NCI-H1436 (cell line): Measurements from ENCODE around the gene HRH1.
"Not testable (repeated sequence)": the region's sequence is repeated elsewhere in the genome, so short reads cannot be mapped to it uniquely, and the experiment has no call there.

Experiments used
- DNase-seq: peaks from one replicate; lab custom pipeline; 2025; lab: John Stamatoyannopoulos, UW

The HRH1 gene

DNA sequence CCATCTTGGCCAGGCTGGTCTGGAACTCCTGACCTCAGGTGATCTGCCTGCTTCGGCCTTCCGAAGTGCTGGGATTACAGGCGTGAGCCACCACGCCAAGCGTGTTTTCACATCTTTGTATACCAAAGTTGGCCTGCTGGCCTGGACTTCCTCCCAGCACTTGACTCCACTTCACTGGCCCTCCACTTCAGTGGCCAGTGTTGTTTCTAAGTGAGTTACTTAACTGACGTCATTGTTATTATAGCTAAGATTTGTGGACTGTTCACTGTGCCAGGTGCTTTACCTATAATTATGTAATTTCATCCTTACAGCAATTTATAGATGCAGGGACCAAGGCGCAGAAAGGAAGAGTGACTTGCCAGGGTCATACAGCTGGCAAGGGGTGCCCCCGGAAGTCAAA, 52.0 kb downstream of the HRH1 start:
- no peak for DNase-seq

DNA sequence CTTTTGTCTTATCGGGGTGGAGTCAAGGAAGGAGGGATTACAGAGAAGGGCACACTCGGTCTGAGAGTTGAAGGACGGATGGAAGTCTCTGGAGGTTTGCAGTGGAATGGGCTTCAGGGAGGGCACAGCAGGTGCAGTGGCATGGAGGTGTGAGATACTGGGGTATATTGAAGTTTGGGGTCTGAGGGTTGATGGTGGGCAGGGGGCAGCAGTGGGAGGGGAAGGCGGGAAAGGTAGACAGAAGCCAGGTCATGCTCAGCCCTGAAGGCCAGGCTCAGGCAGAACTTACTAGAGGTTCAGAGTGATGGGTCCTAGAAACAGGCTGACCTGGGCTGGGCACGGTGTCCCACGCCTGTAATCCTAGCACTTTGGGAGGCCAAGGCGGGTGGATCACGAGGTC, 52.7 kb downstream of the HRH1 start:
- DNase-seq: no peak

DNA sequence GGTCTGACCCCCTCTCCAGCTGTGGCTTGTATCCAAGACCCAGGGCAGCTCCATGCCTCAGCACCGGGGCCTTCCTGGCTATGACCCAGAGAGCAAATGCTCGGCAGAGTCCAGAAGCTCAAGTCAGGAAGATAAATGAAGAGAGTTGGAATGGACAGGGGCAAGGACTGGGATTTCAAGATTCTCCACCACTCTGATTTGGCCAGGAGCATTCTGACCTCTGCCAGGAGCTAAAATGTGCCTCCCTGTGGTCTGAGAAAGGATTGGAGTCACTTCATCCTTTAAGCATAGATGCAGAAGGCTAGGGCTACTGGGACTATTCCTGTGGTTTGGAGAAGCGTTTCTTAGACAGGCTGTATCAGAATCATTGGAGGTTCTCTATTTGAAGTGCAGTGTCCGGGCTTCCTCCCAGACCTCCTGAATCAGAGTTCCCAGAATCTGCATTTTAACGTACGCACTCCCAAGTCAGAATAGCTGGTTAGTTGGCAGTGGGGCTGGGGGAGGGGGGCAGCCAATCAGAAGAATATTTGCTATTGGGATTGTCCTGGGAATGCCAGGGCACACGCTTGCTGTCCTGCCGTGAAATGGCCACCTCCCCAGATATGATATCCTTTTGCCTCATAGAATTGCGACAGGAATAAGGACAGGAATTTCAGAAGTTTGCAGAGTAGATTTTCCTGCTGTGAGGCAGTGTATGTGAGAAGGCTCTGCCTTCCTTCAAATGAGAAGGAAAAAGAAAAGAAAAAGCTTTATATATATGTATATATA, 57.4 kb downstream of the HRH1 start:
- no peak for DNase-seq

DNA sequence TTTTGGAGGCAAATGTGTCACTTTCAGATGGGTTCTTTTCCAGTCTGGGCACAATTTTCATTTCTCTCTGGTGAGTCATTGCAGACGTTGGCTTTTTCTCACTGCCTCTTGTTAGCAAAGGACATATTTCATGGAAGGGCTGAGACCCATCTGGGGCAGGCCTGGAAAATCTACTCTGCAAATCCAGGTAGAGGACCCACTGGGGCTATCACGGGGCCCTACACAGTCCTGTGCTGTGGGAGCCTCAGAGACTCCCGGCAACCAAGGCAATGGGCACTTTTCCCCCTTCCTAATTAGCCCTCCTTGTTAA, 58.0 kb downstream of the HRH1 start:
- DNase-seq: no peak

DNA sequence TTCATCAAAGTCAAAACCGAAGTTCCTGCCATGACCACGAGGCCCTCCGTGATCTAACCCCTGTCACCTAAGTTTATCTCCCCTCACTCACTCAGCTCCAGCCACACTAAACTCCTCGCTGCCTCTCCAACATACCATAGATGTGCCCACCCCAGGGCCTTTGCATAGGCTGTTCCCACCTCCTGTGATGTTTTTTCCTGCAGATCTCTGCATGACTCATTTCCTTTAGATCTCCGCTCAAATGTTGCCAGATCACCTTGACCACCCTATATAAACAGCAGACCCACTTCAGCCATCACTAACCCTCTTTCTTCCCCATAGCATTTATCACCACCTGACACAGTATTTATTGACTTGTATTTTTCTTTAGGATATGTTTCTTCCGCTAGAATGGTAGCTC, 58.5 kb downstream of the HRH1 start:
- no peak for DNase-seq

DNA sequence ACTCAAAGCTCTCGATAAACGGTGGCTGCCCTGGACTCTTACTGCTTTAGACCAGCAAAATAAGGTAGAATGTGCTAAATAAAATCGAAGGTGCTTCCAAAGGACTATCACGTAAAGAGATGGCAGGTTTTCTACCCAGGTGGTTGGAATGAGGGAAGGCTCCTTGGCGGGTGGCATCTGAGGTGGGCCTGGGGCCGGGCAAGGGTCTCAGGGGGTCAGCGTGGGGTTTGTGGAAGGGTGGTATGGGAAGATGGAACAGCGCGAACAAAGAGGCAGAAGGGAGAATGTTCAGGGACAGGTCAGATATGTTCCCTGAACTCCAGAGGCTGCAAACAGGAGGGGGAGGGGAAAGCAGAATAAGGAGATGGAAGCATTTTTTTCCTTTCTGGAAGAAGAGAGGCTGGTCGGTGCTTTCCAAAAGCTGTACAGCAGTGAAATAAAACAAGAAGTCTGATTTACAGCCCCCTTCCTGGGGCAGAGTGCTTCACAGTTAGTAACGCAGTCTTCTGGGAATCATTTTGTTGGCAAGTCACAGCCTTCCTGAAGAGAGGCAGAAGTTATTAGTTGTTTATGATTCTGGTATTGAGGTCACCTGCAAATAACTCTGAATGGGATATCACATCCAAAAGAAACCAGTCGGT, 59.6 kb downstream of the HRH1 start:
- DNase-seq: no peak

DNA sequence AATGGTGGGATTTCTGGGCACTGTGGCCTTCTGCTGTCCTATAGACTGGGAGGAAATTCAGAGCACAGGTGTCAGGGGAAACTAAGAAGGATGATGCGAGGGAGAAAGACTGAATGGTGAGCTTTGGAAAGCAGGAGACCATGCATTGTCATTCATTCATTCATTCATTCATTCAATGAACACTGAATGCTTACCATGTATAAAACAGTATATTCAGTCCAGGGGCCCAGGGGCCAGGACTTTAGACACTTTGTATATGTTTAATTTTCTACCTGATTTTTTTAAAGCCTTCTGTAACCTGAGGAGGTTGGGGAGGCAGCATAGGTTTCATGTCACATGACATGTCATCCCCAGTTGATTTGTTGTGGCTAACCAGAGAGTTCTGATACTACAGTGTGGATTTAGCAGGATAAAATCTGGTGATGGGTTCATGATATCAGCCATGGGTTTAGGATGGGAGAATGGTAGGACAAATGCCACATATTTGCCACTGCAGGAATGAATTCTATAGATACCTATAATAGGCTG, 60.2 kb downstream of the HRH1 start:
- no peak for DNase-seq

DNA sequence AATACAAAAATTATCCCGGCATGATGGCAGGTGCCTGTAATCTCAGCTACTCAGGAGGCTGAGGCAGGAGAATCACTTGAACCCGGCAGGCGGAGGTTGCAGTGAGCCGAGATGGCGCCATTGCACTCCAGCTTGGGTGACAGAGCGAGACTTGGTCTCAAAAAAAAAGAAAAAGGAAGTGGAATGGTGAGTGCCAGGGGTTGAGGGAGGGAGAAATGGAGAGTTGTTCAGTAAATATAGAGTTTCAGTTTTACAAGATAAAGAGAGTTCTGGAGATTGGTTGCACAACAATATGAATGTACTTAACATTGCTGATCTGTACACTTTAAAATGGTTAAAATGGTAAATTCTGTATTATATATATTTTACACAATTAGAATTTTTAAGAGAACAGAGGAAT, 63.1 kb downstream of the HRH1 start:
- not testable (repeated sequence) for DNase-seq

DNA sequence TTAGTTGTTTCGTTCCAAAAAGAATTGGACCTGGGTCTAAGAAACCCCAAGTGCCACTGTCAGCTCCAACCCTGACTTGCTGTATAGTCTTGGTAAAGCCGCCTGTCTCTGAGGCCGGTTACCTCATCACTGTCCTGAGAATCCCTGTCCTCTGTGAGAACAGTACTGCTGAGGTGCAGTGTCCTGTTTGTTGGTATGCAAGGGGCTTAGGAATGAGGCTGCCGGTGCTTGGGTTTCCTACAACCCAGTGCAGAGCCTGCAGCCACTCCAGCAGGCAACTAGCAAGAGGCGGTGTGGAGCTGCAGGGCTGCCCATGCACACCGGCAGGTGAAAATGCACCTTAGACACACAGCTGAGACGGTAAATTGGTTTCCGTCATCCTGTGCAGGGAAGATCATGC, 65.9 kb downstream of the HRH1 start:
- DNase-seq: no peak

DNA sequence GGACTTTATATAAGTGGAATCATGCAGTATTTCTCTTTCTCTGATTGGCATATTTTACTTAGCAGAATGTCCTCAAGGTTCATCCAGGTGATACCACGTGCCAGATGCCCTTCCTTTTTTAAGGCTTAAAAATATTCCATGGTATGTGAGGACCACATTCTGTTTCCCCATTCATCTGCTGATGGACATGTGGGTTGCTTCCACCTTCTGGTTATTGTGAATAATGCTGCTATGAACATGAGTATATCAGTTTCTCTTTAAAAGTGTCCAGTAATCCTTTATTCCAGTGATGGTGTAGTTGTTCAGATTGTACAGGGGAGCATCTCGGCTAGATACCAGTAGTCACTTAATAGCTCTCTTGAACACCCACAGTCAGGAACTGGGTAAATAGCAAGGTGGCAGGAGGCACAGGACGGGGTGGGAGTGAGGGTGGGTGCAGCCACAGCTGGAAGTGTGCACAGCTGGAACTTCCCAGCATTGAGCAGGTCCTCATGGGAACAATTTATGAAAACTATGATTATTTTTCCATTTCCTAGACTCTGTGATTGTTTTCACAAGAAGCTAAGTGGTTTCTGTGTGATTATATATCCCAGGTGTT, 67.6 kb downstream of the HRH1 start:
- DNase-seq: no peak

DNA sequence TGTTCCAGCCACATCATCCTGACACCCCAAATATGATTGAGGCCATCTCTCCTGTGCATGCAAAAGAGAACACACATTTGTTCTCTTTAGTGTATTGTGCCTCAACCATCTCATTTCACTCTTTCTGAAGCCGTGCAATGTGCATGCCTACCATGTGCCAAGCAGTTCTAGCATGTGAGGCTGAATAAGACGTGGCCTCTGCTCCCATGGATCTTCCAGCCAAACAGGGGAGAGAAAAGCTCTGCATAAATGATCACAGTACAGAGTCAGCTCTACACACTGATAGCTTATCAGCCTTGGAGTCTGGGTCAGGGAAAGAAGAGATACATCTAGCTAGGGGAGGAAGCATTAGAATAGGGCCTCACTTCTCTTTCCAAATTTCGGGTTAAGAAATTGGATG, 69.7 kb downstream of the HRH1 start:
- DNase-seq: no peak

DNA sequence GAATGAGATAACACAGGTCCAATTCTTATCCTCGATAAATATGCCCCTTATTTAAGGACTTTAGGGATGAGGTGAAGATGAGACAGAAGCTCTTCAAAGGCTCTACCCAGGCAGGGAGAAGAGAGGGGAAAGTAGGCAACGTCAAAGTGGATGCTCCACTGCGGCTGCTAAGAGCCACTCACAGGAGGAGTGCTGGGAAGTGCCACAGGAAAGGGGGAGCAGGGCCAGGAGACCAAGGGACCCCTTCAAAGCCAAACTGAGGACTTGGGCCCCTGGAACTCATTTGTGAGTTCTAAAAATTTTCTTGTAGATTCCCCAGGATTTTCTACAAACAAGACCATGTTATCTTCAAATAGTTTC, 70.6 kb downstream of the HRH1 start:
- DNase-seq: no peak

DNA sequence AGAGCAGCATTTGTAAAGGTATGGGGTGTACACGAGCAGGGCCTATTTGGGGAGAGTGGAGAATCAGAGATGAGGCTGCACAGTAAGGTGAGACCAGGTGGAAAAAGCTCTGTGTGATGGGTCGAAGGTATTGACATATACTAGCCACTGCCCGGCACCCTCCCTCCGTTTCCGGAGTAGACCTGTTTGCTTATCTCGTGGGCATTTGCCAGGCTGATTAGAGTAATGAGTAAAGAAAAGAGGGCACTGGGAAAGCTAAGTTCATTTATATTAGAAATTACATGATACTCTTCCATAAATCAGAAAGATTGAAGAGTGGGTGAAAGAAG, 71.7 kb downstream of the HRH1 start:
- DNase-seq: no peak

DNA sequence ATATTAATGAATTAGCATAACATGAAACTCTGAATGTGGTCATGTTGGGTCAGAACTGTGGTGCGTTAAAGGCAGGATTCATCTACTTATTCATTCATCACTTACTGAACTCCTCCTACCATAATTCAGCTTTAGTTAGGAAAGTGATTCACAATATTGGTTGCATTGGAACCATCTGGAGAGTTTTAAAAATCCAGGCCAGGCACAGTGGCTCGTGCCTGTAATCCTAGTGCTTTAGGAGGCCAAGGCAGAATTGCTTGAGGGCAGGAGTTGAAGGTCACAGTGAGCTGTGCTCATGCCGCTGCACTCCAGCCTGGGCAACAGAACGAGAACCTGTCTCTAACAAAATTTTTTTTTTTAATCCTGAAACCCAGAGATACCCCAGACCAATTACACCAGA, 73.7 kb downstream of the HRH1 start:
- DNase-seq: no peak

DNA sequence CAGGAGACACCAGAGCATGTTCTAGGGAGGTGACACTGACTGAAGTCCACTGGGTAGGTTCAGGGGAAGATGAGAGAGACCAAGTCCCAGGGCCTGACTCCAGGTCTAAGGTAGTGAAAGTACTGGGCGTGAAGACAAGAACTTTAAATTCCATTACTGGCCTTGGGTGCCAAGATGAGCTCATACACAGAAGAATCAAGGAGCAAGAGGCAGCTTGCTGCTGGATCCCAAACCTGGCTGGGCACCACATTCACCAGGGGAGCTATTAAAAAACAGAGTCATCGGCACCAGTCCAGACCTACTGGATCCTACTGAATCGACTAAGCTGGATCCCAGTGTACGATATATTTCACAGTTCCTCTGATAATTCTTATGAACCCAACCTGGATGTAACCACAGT, 75.8 kb downstream of the HRH1 start:
- DNase-seq: no peak

DNA sequence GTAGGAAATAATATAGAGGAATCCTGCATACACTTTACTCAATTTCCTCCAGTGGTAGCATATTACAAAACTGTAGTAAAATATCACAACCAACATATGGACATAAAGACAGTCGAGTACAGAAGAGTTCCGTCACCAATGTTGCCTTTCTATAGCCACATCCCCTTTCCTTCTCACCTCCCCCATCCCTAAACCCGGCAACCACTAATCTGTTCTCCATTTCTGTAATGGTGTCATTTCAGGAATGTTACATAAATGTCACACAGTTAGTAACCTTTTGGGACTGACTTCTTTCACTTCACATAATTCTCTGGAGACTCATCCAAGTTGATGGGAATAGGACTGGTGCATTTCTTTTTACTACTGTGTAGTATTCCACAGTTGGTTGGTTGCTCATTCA, 76.5 kb downstream of the HRH1 start:
- no peak for DNase-seq

DNA sequence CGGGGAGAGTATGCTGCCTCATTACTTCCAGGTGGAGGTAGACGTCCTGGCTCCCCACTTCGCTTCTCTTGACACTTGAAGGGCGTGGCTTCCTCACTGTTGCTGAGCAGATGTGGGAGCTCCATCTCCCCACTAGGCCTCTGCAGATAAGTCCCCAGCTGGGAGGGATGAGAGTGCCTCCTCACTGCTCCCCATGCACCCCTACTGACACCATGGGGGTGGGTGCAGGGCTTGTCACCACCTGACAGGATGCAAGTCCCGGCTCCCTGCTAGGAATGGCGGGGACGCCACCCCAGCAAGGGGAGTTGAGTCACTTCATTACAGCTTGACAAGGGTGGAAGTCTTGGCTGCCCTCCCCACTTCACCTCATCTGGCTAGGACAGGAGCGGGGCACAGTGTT, 81.1 kb downstream of the HRH1 start:
- DNase-seq: no peak

DNA sequence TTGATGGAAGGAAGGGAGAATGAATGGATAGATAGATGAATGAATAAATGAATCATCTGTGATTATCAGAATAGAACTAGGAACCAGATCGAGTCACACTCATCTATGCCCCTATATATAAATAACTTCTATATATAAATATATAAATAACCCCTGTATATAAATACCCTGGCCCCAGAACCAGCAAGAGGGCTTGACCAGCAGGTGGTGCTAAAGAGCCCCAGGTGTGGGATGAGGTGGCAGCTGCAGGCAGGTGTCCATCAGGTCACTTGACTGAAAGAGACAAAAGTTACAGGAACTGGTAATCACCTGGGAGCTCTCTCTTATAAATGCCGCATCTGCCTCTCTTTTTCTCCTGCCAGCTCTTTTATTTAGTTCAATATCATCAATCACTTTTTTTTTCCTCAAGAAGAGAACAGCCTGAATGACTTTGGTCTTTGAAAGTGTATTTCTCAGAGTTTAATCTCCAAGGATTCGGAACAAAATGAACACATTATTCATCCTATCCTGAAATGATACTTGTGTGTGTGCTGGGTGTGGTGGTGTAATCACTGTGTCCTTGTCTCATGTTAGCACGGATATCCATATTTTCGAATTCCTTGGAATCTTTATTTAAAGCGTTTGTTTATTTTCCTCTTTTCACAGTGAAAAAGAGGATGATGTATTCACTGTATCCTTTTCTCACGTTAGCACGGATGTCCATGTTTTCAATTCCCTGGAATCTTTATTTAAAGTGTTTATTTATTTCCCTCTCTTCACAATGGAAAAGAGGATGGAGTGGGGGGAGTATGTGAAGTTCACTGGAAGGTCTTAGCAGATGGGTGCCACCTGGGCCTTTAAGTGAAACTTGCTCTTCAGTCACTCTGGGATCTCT, 82.5 kb downstream of the HRH1 start:
- DNase-seq: peak; percentile 36

DNA sequence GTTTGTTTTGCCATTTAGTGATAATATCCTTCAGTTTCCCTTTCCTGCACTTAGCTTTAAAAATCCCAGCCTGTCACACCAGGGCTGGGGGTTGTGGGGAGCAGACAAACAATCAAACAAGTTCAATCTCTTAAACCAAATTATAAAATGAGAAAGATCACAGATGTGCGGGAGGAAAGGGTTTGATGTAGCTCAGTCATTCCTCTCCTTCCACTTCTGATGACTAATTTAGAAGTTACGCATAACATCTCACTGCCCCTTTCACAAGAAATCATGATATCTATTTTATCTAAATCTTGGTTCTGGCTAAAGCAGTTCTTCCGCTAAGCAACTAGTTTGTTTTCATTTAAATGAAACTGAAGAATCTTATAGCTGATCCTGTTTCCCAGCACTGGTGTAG, 83.8 kb downstream of the HRH1 start:
- DNase-seq: no peak

DNA sequence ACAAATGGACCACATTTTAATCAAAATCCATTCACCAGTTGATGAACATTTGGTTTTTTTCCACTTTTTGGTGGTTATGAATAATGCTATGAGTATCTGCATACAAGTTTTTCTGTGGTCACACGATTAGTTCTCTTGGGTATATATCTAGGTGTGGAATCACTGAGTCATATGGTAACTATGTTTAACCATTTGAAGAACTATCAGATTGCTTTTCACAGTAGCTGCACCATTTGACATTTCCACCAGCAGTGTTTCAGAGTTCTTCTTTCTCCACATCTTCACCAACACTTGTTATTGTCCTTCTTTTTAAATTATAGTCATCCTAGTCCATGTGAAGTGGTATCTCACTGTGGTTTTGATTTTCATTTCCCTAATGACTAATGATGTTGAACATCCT, 84.6 kb downstream of the HRH1 start:
- DNase-seq: no peak

DNA sequence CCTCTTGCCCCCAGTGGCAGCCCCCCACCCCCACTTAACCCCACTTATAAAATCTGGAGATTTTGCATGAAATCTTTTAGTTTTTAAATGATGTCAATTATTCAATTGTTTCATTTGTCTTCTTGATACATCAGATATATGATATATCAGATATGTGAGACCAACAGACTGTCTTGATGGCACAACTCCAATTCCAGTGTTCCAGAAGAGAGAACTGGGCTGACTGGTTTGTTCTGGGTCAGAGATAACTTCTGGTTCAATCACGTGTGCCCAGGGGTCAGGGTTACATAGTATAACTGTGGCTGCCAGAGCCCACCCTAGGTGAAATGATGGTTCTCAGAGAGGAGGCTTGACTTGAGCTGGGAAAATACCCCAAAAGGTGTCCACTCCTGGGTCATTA, 85.5 kb downstream of the HRH1 start:
- DNase-seq: no peak

DNA sequence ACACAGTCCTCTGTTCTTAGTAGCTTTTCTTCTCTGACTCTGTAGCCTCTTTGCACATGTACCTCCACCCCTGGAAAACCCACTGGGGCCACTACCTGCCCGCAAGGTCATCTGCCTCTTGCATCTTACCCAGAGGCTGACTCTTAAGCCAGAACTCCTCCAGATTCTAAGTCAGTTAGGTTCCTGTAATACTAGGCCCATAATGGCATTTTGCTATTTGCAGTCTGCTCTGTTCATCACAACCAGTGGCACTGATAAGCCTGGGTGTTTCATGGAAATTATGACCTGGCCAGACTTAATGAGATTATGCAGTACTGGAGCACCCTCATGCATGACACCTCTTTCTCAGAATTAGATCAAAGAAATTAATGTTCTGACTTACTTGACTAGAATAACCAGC, 86.2 kb downstream of the HRH1 start:
- DNase-seq: no peak

DNA sequence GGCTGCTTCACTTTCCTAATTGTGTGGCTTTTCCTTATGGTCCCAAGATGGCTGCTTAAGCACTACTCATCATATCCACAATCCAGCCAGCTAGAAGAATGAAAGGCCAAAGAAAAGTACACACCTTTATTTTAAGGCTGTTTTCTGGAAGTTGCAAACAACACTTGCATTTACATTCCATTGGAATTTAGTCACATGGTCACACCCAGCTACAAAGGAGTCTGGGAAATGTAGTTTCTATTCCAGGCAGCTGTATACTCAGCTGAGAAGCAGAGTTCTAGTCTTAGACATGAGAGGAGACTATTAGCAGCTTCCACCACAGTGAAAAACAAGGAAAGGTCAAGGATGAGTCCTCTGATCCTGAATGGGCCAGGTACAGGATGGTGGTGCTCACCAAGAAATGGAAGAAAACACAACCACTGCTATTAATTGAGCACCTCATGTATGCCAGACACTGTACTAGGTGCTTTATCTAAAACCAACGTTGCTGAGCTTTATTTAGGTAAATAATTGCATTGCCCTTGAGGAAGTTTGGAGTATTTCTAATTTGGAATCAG, 89.9 kb downstream of the HRH1 start:
- no peak for DNase-seq
